PC-9 (cell line): Measurements from ENCODE around the gene KLHDC4. TPM values are rescaled to one million over a fixed set of nuclear protein-coding genes. Genes with fewer than 3 reads are reported as not detected.

Experiments
- BruUV-seq: library from RNA; stranded (reverse); fragments of 400-500 nt; replicated peaks from 2 replicates; lab custom pipeline; 2021; lab: Mats Ljungman, UMichigan
- CTCF ChIA-PET: fragments of 300-600 bp; sonication (Branson Sonifier 250); formaldehyde crosslinking; loops from one replicate; lab custom pipeline; 2022; ENCODE audit warnings: antibody characterized with exemption; lab: Charles Lee
- POLR2A ChIA-PET: fragments of 300-600 bp; sonication (Branson Sonifier 250); formaldehyde crosslinking; loops from one replicate; lab custom pipeline; 2022; ENCODE audit warnings: antibody characterized with exemption; ENCODE audit not compliant: unreplicated experiment; lab: Charles Lee
- DNase-seq, 2 experiments: peaks; one replicate each; pipeline versions ENCODE4 v3.0.0 to v3.0.0-alpha.2; 2015 to 2022; ENCODE audit warnings: mixed read lengths in 1 of 2
- H2AFZ ChIP-seq: fragments of 200-600 bp; sonication (generic); 2 replicates; pipeline ENCODE4 v1.8.1; 2017; ENCODE audit warnings: antibody characterized with exemption
- H3F3A ChIP-seq: fragments of 200-600 bp; sonication (generic); 2 replicates; pipeline ENCODE4 v1.8.1; 2017; ENCODE audit warnings: antibody characterized with exemption, mild to moderate bottlenecking, low read depth; ENCODE audit not compliant: insufficient read depth
- H3K27ac ChIP-seq: fragments of 200-600 bp; sonication (generic); 2 replicates; pipeline ENCODE4 v1.6.1; 2016; ENCODE audit warnings: mixed run types
- H3K27me3 ChIP-seq: fragments of 200-600 bp; sonication (generic); 2 replicates; pipeline ENCODE4 v1.6.1; 2016; ENCODE audit warnings: low read depth, mixed run types; ENCODE audit not compliant: insufficient read depth
- H3K36me3 ChIP-seq: fragments of 200-600 bp; sonication (generic); 2 replicates; pipeline ENCODE4 v1.6.1; 2016; ENCODE audit warnings: low read depth, mixed run types
- H3K4me1 ChIP-seq: fragments of 200-600 bp; sonication (generic); replicated peaks from 2 replicates; pipeline ENCODE4 v1.6.1; 2016; ENCODE audit warnings: mixed run types; ENCODE audit not compliant: insufficient read depth
- H3K4me2 ChIP-seq: fragments of 200-600 bp; sonication (generic); 2 replicates; pipeline ENCODE4 v1.6.1; 2017; ENCODE audit warnings: mixed run types
- H3K4me3 ChIP-seq: fragments of 200-600 bp; sonication (generic); 2 replicates; pipeline ENCODE4 v1.6.1; 2016; ENCODE audit warnings: mixed run types
- H3K79me2 ChIP-seq: fragments of 200-600 bp; sonication (generic); 2 replicates; pipeline ENCODE4 v1.6.1; 2017; ENCODE audit warnings: low read depth, mixed run types
- H3K9me2 ChIP-seq: fragments of 200-600 bp; sonication (generic); 2 replicates; pipeline ENCODE4 v1.8.1; 2017; ENCODE audit warnings: mild to moderate bottlenecking; ENCODE audit not compliant: insufficient read depth
- H3K9me3 ChIP-seq: fragments of 200-600 bp; sonication (generic); 2 replicates; pipeline ENCODE4 v1.8.1; 2016; ENCODE audit warnings: low read depth; ENCODE audit not compliant: insufficient read depth
- H4K20me1 ChIP-seq: fragments of 200-600 bp; sonication (generic); 2 replicates; pipeline ENCODE4 v1.8.1; 2017; ENCODE audit not compliant: insufficient read depth
- EZH2 ChIP-seq: fragments of 200-600 bp; sonication (generic); IDR thresholded peaks from 2 replicates; pipeline ENCODE4 v1.8.0; 2017; ENCODE audit warnings: antibody characterized with exemption, low read depth
- intact Hi-C: fragments of 100-400 bp; cut with micrococcal nuclease; formaldehyde crosslinking; loops from one replicate; pipeline ENCODE4 v1.10.0; 2022; ENCODE audit not compliant: unreplicated experiment
- total RNA-seq: library from RNA; stranded (reverse); gene quantifications from 2 replicates; pipeline ENCODE4 v1.2.3, GENCODE V29; 2021
- TF ChIP-seq, protein P1 (sequence below): fragments of 200-600 bp; sonication (generic); conservative IDR thresholded peaks from 2 replicates; pipeline ENCODE4 v1.6.1; 2017; ENCODE audit warnings: mixed run types, antibody characterized with exemption, mild to moderate bottlenecking, moderate library complexity

Gene KLHDC4
- total RNA-seq, 1 experiment from 2014 or later = 66.5 TPM

- H3K4me3 ChIP-seq = no peak overlapping the region
- H3K36me3 ChIP-seq = no peaks in the 10 kb centered on the region
- BruUV-seq = no TSS peak
- no peaks in the 10 kb centered on the region for H3K9me3 ChIP-seq
- no peak overlapping the region for H2AFZ ChIP-seq
- no peaks in the 10 kb centered on the region for H3F3A ChIP-seq
- no peaks in the 10 kb centered on the region for H3K79me2 ChIP-seq
- TF ChIP-seq, protein P1, sequence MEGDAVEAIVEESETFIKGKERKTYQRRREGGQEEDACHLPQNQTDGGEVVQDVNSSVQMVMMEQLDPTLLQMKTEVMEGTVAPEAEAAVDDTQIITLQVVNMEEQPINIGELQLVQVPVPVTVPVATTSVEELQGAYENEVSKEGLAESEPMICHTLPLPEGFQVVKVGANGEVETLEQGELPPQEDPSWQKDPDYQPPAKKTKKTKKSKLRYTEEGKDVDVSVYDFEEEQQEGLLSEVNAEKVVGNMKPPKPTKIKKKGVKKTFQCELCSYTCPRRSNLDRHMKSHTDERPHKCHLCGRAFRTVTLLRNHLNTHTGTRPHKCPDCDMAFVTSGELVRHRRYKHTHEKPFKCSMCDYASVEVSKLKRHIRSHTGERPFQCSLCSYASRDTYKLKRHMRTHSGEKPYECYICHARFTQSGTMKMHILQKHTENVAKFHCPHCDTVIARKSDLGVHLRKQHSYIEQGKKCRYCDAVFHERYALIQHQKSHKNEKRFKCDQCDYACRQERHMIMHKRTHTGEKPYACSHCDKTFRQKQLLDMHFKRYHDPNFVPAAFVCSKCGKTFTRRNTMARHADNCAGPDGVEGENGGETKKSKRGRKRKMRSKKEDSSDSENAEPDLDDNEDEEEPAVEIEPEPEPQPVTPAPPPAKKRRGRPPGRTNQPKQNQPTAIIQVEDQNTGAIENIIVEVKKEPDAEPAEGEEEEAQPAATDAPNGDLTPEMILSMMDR = no peak
- TF ChIP-seq EZH2 = no peak
- POLR2A ChIA-PET = interaction anchor here (0.6 kb wide), 1 partner anchor 988 kb away, joined by 6 read pairs; the partner anchor contains the start of gene MVD
- DNase-seq = no peak
- H3K27ac ChIP-seq = no peak overlapping the region
- intact Hi-C loops = no loop called here
- H3K9me2 ChIP-seq = no peaks in the 10 kb centered on the region
- H3K4me2 ChIP-seq = no peak overlapping the region
- CTCF ChIA-PET = no interaction called here
- no peaks in the 10 kb centered on the region for H3K4me1 ChIP-seq
- H3K27me3 ChIP-seq = peaks cover 5% of the 10 kb centered on the region
- H4K20me1 ChIP-seq = no peaks in the 10 kb centered on the region
These were observed 90.6 kb downstream of the KLHDC4 start for GRCh38 chr16:87675111-87675719.

DNA sequence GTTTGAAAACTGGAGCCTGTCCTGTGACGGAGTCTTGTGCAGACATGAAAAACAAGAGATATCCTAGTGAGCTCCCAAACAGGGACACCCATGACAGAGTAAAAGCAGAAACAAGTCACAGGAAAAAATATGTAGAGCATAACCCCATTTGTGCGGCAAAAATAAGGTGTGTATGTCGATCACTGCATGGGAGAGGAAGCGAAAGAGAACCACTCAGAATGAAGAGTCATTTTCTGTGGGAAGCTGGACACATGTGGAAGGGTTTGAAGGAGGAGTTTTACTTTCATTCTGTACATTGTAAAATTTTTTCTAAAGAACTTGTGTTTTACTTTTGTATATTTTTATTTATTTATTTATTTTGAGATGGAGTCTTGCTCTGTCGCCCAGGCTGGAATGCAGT, 91.4 kb downstream of the KLHDC4 start:
- intact Hi-C loops = no loop called here

DNA sequence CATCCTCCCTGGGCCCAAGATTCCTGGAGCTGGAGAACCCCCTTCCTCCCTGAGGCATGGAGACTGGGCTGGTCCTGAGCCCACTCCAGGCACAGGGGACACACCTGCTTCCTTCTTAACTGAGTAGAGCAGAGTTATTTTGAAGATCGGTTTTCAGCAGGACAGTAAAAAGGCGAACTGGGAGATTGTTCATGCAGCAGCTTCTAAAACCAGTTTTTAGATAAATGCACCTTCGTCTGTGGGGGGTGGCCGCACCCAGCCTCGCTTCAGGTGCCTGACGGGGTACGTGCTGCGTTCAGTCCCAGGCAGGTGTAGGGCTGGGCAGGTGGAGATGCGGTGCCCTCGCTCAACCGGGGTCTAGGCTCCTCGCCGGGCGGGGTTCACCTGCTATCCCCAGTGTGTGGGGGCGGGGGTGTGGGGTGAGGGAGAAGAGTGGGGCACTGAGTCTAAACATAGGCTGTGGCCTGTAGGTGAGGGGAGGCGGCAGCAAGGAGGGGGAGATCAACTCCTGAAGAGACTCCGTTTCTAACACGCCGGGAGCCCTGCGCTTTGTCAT, 94.0 kb downstream of the KLHDC4 start:
- Histone ChIP-seq H4K20me1 (no peaks in the 10 kb centered on the region), H3K9me3 (no peaks in the 10 kb centered on the region), H3K4me2 (no peak overlapping the region), H3K27me3 (peaks cover 35% of the 10 kb centered on the region), H3K79me2 (no peaks in the 10 kb centered on the region), H2AFZ (no peak overlapping the region), H3F3A (no peaks in the 10 kb centered on the region), H3K4me3 (no peak overlapping the region), H3K36me3 (no peaks in the 10 kb centered on the region), H3K9me2 (no peaks in the 10 kb centered on the region), H3K27ac (no peak overlapping the region), H3K4me1 (no peaks in the 10 kb centered on the region)
- TF ChIP-seq, protein P1 = no peak
- TF ChIP-seq EZH2 = no peak
- no TSS peak for BruUV-seq
- POLR2A ChIA-PET = no interaction called here
- intact Hi-C loops = no loop called here
- DNase-seq = no peak
- CTCF ChIA-PET = no interaction called here

More for the DNA sequence above, 91.4 kb downstream of the KLHDC4 start:
- ChIA-PET POLR2A (interaction anchor here (0.6 kb wide), 1 partner anchor 989 kb away, joined by 6 read pairs; the partner anchor contains the start of gene MVD), CTCF (no interaction called here)
- Histone ChIP-seq H3K4me3 (no peak overlapping the region), H4K20me1 (no peaks in the 10 kb centered on the region), H3F3A (no peaks in the 10 kb centered on the region), H2AFZ (no peak overlapping the region), H3K4me1 (no peaks in the 10 kb centered on the region), H3K27me3 (peaks cover 13% of the 10 kb centered on the region), H3K4me2 (no peak overlapping the region), H3K36me3 (no peaks in the 10 kb centered on the region), H3K9me3 (no peaks in the 10 kb centered on the region), H3K27ac (no peak overlapping the region), H3K9me2 (no peaks in the 10 kb centered on the region), H3K79me2 (no peaks in the 10 kb centered on the region)
- BruUV-seq = no TSS peak
- DNase-seq = no peak
- no peak for TF ChIP-seq EZH2
- TF ChIP-seq, protein P1 = no peak
